OCI-LY1 (cell line): Measurements from ENCODE around the gene CD38.

Experiments
- CTCF ChIP-seq: fragments of 200-600 bp; sonication (generic), shearing (Covaris generic); IDR thresholded peaks from 2 replicates; pipeline ENCODE4 v1.5.1; 2017; ENCODE audit warnings: mild to moderate bottlenecking, antibody characterized with exemption, low read length, moderate library complexity, mixed read lengths
- EZH2 ChIP-seq: fragments of 200-600 bp; sonication (generic), shearing (Covaris generic); IDR thresholded peaks from 2 replicates; pipeline ENCODE4 v1.8.0; 2017; ENCODE audit warnings: borderline replicate concordance, mixed run types, mild to moderate bottlenecking, antibody characterized with exemption, low read length, moderate library complexity, mixed read lengths

- TF ChIP-seq CTCF (no peak), EZH2 (no peak)
Measured at GRCh38 chr4:15779306-15779705, 1.2 kb downstream of the CD38 start.
